DND-41 (cell line): Measurements from ENCODE around the gene PIGQ.

Experiments
- ATAC-seq: fragments of 200-7000 bp; cut with Tn5 transposase; 3 replicates; pipeline ENCODE4 v1.9.1; 2021; ENCODE audit warnings: low read depth; ENCODE audit not compliant: insufficient read depth
- DNase-seq: peaks from one replicate; pipeline ENCODE4 v3.0.0-alpha.2; 2020
- H2AFZ ChIP-seq: 2 replicates; pipeline ENCODE4 v1.6.0; 2012; ENCODE audit warnings: low read depth, low read length
- H3K27ac ChIP-seq: 2 replicates; pipeline ENCODE4 v1.5.1; 2012; ENCODE audit warnings: low read length, inconsistent platforms
- H3K27me3 ChIP-seq: fragments of 200-600 bp; sonication (generic); 2 replicates; pipeline ENCODE4 v1.6.0; 2012; ENCODE audit warnings: low read length, mild to moderate bottlenecking, inconsistent platforms; ENCODE audit not compliant: insufficient read depth, poor library complexity
- H3K36me3 ChIP-seq: 2 replicates; pipeline ENCODE4 v1.5.1; 2012; ENCODE audit warnings: low read length, inconsistent platforms; ENCODE audit not compliant: insufficient read depth
- H3K4me1 ChIP-seq: 2 replicates; pipeline ENCODE4 v1.5.1; 2012; ENCODE audit warnings: mild to moderate bottlenecking, low read length; ENCODE audit not compliant: insufficient read depth
- H3K4me2 ChIP-seq: 2 replicates; pipeline ENCODE4 v1.6.0; 2012; ENCODE audit warnings: mild to moderate bottlenecking, moderate library complexity, low read length, inconsistent platforms; ENCODE audit not compliant: insufficient read depth
- H3K4me3 ChIP-seq, 2 experiments: fragments of 200-600 bp in 1 of 2; shearing (Covaris generic) in 1 of 2; 2 replicates each; pipeline ENCODE4 v1.5.1; 2012 to 2016; ENCODE audit warnings: inconsistent platforms in 2 of 2, low read length in 2 of 2, mild to moderate bottlenecking in 2 of 2, low read depth in 1 of 2, moderate library complexity in 1 of 2
- H3K79me2 ChIP-seq: 2 replicates; pipeline ENCODE4 v1.6.0; 2012; ENCODE audit warnings: low read length, inconsistent platforms; ENCODE audit not compliant: insufficient read depth
- H3K9ac ChIP-seq: 2 replicates; pipeline ENCODE4 v1.6.0; 2012; ENCODE audit warnings: low read depth, mild to moderate bottlenecking, inconsistent platforms, low read length, moderate library complexity
- H3K9me3 ChIP-seq: 2 replicates; pipeline ENCODE4 v1.5.1; 2012; ENCODE audit warnings: low read length, moderate library complexity, mild to moderate bottlenecking, inconsistent platforms; ENCODE audit not compliant: insufficient read depth, severe bottlenecking
- H4K20me1 ChIP-seq: 2 replicates; pipeline ENCODE4 v1.6.0; 2012; ENCODE audit warnings: low read length; ENCODE audit not compliant: insufficient read depth
- EZH2 ChIP-seq: IDR thresholded peaks from 3 replicates; pipeline ENCODE4 v1.6.1; 2012; ENCODE audit warnings: borderline replicate concordance, low read depth, mild to moderate bottlenecking, moderate library complexity, low read length, inconsistent platforms; ENCODE audit not compliant: severe bottlenecking
- TF ChIP-seq, protein P1 (sequence below): IDR thresholded peaks from 2 replicates; pipeline ENCODE4 v1.5.1; 2012; ENCODE audit warnings: borderline replicate concordance, low read length, moderate library complexity, mild to moderate bottlenecking; ENCODE audit not compliant: poor library complexity, severe bottlenecking; ENCODE audit errors: extremely low read depth

Gene PIGQ

DNA sequence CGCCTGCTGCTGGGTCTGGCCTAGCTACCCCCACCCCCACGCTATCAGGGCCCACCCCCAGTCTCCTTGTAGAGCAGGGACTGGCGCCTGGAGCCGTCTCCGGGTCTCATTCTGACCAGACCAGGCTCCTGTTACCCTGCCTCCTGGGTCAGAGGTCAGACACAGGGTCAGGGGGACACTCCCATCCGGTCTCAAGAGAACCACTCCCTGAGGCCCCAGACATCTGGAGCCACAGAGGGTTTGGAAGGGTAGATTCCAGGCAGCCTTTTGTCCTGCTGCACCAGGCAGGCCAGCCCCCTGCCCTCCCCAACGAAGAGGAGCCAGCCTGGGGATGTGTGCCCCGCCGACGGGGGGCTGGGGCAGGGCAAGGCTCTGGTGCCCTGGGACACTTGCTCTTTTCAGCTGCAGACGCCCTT is 60.1 kb downstream of the PIGQ start:
- Histone ChIP-seq H3K4me2 (no peak overlapping the region), H3K27ac (no peak overlapping the region), H3K27me3 (no peaks in the 10 kb centered on the region), H3K4me3 (no peak overlapping the region), H3K36me3 (peaks cover 35% of the 10 kb centered on the region), H4K20me1 (peaks cover 32% of the 10 kb centered on the region), H3K4me1 (peaks cover 12% of the 10 kb centered on the region), H3K79me2 (peaks cover 10% of the 10 kb centered on the region), H3K9me3 (no peaks in the 10 kb centered on the region), H3K9ac (no peak overlapping the region), H2AFZ (no peak overlapping the region)
- 0 out of 3 replicates have a peak, but pooled peaks have one; percentile 3 for ATAC-seq
- TF ChIP-seq EZH2 = no peak
- TF ChIP-seq, protein P1, sequence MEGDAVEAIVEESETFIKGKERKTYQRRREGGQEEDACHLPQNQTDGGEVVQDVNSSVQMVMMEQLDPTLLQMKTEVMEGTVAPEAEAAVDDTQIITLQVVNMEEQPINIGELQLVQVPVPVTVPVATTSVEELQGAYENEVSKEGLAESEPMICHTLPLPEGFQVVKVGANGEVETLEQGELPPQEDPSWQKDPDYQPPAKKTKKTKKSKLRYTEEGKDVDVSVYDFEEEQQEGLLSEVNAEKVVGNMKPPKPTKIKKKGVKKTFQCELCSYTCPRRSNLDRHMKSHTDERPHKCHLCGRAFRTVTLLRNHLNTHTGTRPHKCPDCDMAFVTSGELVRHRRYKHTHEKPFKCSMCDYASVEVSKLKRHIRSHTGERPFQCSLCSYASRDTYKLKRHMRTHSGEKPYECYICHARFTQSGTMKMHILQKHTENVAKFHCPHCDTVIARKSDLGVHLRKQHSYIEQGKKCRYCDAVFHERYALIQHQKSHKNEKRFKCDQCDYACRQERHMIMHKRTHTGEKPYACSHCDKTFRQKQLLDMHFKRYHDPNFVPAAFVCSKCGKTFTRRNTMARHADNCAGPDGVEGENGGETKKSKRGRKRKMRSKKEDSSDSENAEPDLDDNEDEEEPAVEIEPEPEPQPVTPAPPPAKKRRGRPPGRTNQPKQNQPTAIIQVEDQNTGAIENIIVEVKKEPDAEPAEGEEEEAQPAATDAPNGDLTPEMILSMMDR = no peak
- DNase-seq = no peak

DNA sequence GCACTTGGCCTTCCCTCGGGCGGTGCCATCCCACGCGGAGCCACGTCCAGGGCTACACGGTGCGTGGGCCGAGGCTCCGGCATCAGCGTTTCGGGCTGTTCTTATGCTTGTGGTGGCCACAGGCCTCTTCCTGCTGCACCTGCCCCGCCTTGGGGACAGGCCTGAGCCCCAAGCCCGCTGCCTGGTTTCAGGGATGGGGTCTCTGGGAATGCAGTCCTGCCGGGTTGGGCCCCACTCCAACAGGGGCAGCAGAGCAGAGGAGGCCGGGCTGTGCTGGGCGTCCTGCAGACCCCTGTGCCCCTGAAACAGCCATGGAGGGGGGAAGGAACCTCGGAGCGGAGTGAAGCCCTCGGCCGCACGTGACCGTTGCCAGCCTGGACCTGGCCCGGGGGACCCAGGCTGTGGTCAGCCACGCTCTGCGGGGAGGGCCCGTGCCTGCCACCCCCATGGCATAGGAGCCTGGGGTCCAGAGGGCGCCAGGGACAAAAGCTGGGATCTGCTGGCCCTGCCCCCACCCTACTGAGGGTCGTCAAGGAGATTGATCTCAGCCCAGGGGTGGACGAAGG is 60.6 kb downstream of the PIGQ start:
- H3K4me2 ChIP-seq = no peak overlapping the region
- ATAC-seq = 0 out of 3 replicates have a peak, but pooled peaks have one; percentile 2
- peaks cover 15% of the 10 kb centered on the region for H3K79me2 ChIP-seq
- H3K36me3 ChIP-seq = peaks cover 33% of the 10 kb centered on the region
- DNase-seq = no peak
- H3K27me3 ChIP-seq = no peaks in the 10 kb centered on the region
- no peak overlapping the region for H2AFZ ChIP-seq
- no peak overlapping the region for H3K9ac ChIP-seq
- H3K4me1 ChIP-seq = peaks cover 17% of the 10 kb centered on the region
- TF ChIP-seq, protein P1 = no peak
- no peak for TF ChIP-seq EZH2
- H4K20me1 ChIP-seq = peaks cover 33% of the 10 kb centered on the region
- no peak overlapping the region for H3K27ac ChIP-seq
- no peaks in the 10 kb centered on the region for H3K9me3 ChIP-seq
- no peak overlapping the region for H3K4me3 ChIP-seq

DNA sequence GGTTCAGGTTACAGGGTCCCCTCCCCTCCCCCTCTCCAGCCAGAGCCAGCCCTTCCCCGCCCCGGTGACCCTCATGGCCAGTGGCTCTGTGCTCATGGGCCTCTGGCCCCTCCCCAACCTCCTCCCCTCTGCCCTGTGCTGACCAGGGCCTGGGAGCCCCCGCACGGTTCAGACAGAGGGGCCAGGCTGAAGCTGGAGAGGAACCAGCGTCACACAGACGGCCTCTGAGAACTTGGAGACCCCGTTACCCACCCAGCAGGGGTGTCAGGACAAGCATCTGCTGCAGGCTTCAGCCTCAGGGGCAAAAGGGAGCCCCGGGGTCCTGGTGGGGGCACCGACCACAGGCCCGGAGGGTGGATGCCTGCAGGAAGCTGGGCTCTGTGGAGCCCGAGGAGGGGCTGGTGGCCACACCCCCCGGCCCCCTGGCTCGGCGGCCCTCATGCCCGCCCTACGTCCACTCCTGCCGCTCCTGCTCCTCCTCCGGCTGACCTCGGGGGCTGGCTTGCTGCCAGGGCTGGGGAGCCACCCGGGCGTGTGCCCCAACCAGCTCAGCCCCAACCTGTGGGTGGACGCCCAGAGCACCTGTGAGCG is 61.1 kb downstream of the PIGQ start, which contains the start of gene WFIKKN1:
Gene WFIKKN1 (plus strand): TSS at position 171 of the 591 bp plus-strand sequence. CDS start 269 bp downstream, at position 440.
- ATAC-seq (no peak), DNase-seq (no peak)
- Histone ChIP-seq H3K9me3 (no peaks in the 10 kb centered on the region), H3K36me3 (peaks cover 29% of the 10 kb centered on the region), H3K4me1 (peaks cover 20% of the 10 kb centered on the region), H3K4me3 (no peak within 1 kb of the TSS), H4K20me1 (peaks cover 34% of the 10 kb centered on the region), H2AFZ (no peak within 1 kb of the TSS), H3K79me2 (peaks cover 21% of the 10 kb centered on the region), H3K9ac (no peak within 1 kb of the TSS), H3K4me2 (no peak within 1 kb of the TSS), H3K27ac (no peak within 1 kb of the TSS), H3K27me3 (no peaks in the 10 kb centered on the region)
- TF ChIP-seq, protein P1 = no peak
- TF ChIP-seq EZH2 = no peak
